Esophagus squamous epithelium (tissue), 5 donors: ENCODE results near the gene ELOF1. TPM values are rescaled to one million over a fixed set of nuclear protein-coding genes. Genes with fewer than 3 reads are reported as not detected.
A peak's percentile ranks its signal among the peaks of the same experiment; 100 is the strongest.

Experiments used
- DNase-seq: peaks from one replicate; lab custom pipeline; 2025; lab: John Stamatoyannopoulos, UW
- H3K27ac ChIP-seq, 4 donors: fragments of 200-600 bp; sonication (generic); one replicate each; pipeline ENCODE4 v1.5.1; 2016 to 2019; ENCODE audit warnings: mild to moderate bottlenecking in 1 of 4
- H3K27me3 ChIP-seq, 4 donors: fragments of 200-600 bp; sonication (generic); 1 replicate in 3 of 4; 2 replicates in 1 of 4; pipeline versions ENCODE4 v1.5.1 to v1.6.0; 2017 to 2021; ENCODE audit warnings: antibody characterized with exemption in 1 of 4
- H3K36me3 ChIP-seq, 3 donors: fragments of 200-600 bp; sonication (generic); one replicate each; pipeline ENCODE4 v1.5.1; 2016 to 2019
- H3K4me1 ChIP-seq, 3 donors: fragments of 200-600 bp; sonication (generic); one replicate each; pipeline ENCODE4 v1.5.1; 2017 to 2019
- H3K4me3 ChIP-seq, 4 donors: fragments of 200-600 bp; sonication (generic); 1 replicate in 3 of 4; 2 replicates in 1 of 4; pipeline ENCODE4 v1.5.1; 2016 to 2019; ENCODE audit warnings: mild to moderate bottlenecking in 2 of 4, moderate library complexity in 1 of 4
- H3K9me3 ChIP-seq, 3 donors: fragments of 200-600 bp; sonication (generic); one replicate each; pipeline ENCODE4 v1.5.1; 2016 to 2019
- POLR2A ChIP-seq, 4 donors: fragments of 450-650 bp; IDR thresholded peaks; one replicate each; pipeline ENCODE4 v1.6.1; 2017; ENCODE audit warnings: antibody characterized with exemption in 4 of 4, mild to moderate bottlenecking in 4 of 4, moderate library complexity in 3 of 4
- WGBS, 2 donors: methylation state at CpG; one replicate each; pipeline ENCODE4 v1.1.5; 2018; 5-methylcytosine and 5-hydroxymethylcytosine counted together
- intact Hi-C: fragments of 100-400 bp; cut with DNase I; formaldehyde crosslinking; loops from one replicate; pipeline ENCODE4 v1.15.0; 2022
- total RNA-seq, 4 donors: library from RNA; depleted of rRNA; stranded (reverse); fragments of >200 nt; gene quantifications; one replicate each; pipeline ENCODE4 v1.1.0, GENCODE V29; 2016
- TF ChIP-seq, protein P1 (sequence below), 6 experiments: fragments of 450-650 bp in 4 of 6; fragments of 200-600 bp in 2 of 6; sonication (generic) in 2 of 6; IDR thresholded peaks; one replicate each; pipeline ENCODE4 v1.5.1; 2016 to 2019; ENCODE audit warnings: antibody characterized with exemption in 6 of 6, mild to moderate bottlenecking in 4 of 6, moderate library complexity in 4 of 6
- donor health status: DM: yes; HTN: yes; CAD: no.

Gene ELOF1
- total RNA-seq, 4 donors from 2014 or later: 21.7 to 31.6 (median 28.6) TPM

- H3K4me1 ChIP-seq: peaks cover 0 to 24% (median 8%) of the 10 kb centered on the region in 3 donors
- intact Hi-C loops: no loop called here
- DNase-seq: no peak
- peaks cover 0 to 32% (median 0%) of the 10 kb centered on the region in 3 donors for H3K36me3 ChIP-seq
- 91 to 93% methylated on average over 4 to 5 of the region's 6 CpGs for WGBS, 2 donors
- TF ChIP-seq POLR2A (IDR thresholded peaks at IDR 0.05): no peak
- TF ChIP-seq, protein P1, sequence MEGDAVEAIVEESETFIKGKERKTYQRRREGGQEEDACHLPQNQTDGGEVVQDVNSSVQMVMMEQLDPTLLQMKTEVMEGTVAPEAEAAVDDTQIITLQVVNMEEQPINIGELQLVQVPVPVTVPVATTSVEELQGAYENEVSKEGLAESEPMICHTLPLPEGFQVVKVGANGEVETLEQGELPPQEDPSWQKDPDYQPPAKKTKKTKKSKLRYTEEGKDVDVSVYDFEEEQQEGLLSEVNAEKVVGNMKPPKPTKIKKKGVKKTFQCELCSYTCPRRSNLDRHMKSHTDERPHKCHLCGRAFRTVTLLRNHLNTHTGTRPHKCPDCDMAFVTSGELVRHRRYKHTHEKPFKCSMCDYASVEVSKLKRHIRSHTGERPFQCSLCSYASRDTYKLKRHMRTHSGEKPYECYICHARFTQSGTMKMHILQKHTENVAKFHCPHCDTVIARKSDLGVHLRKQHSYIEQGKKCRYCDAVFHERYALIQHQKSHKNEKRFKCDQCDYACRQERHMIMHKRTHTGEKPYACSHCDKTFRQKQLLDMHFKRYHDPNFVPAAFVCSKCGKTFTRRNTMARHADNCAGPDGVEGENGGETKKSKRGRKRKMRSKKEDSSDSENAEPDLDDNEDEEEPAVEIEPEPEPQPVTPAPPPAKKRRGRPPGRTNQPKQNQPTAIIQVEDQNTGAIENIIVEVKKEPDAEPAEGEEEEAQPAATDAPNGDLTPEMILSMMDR (IDR thresholded peaks at IDR 0.05): no peak
- H3K9me3 ChIP-seq: no peaks in the 10 kb centered on the region
- no peak overlapping the region for H3K4me3 ChIP-seq
- no peaks in the 10 kb centered on the region for H3K27me3 ChIP-seq
- H3K27ac ChIP-seq: no peak overlapping the region
Observed at GRCh38 chr19:11506967-11507366, 52.1 kb downstream of the ELOF1 start.

DNA sequence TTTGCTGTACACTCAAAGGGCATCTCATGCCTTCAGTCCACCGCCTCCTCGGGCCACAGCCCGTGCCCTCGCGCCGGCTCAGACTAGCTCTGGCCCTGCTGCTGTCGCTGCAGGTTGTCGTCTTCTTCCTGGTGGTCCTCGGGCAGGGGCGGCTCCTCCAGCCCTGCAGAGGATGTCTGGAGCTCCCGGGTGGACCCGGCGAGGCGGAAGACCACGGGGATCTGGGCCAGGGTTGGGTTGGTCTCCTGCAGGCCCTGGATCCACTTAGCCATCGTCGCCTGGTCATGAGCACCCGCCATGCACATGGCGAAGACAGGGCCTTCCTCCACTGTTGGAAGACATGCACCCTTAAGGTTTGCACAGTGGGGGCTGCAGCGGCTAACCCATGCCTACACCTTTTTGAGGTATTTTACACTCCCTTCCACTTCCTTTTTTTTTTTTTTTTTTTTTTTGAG lies 52.9 kb downstream of the ELOF1 start:
- Histone ChIP-seq H3K9me3 (no peaks in the 10 kb centered on the region), H3K27ac (peak overlapping the region; percentile 90 to 99 (median 98)), H3K27me3 (no peaks in the 10 kb centered on the region), H3K4me3 (peak overlapping the region; percentile 71 to 99 (median 94)), H3K4me1 (peaks cover 0 to 24% (median 8%) of the 10 kb centered on the region in 3 donors), H3K36me3 (peaks cover 0 to 25% (median 0%) of the 10 kb centered on the region in 3 donors)
- no peak for DNase-seq
- WGBS, 2 donors: 30 to 61% methylated on average over 5 to 14 of the region's 20 CpGs
- intact Hi-C loops: no loop called here
- TF ChIP-seq POLR2A (IDR thresholded peaks at IDR 0.05): no peak
- TF ChIP-seq, protein P1 (IDR thresholded peaks at IDR 0.05): no peak

DNA sequence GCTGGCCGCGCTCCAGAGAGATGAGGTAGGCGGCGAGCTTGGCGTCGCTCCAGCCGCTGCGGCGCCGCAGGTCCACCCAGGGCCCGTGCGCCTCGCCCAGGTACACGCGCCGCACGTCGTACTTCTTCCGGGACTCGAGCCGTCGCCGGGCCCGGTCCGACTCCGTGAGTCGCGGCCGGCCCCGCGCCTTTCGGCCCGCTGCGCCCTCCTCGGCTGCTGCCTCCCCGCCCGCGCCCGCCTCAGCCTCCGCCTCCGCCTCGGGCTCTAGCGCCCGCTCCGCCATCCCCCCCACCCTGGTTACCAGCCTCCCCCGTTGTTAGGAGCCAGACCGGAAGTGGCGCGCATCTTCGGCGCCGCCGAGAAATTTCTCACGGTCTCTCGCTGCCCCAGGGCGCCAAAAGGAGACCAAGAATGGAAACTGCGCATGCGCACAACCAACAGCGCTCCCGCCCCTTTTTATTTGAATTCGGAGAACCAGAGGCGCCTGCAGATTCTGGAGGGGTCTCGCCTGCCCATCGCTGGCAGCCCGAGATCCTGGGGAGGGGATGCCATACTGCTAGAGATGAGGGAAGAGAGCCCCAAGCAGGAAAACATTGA lies 53.4 kb downstream of the ELOF1 start, which contains the start of gene ZNF653:
ZNF653 (minus strand) TSS at position 336 of the 597 bp plus-strand sequence; CDS start at position 283, 53 bp downstream.
- Histone ChIP-seq H3K36me3 (peaks cover 0 to 20% (median 0%) of the 10 kb centered on the region in 3 donors), H3K4me1 (peaks cover 0 to 24% (median 8%) of the 10 kb centered on the region in 3 donors), H3K9me3 (no peaks in the 10 kb centered on the region), H3K27ac (peak within 1 kb of the TSS; percentile 90 to 99 (median 98)), H3K27me3 (no peaks in the 10 kb centered on the region), H3K4me3 (peak within 1 kb of the TSS; percentile 71 to 99 (median 94))
- TF ChIP-seq, protein P1 (IDR thresholded peaks at IDR 0.05): peak in 1 of 6 experiments; percentile 41
- TF ChIP-seq POLR2A (IDR thresholded peaks at IDR 0.05): peak in 2 of 4 donors; percentile 37 to 51
- WGBS, 2 donors: 0 to 1% methylated on average over 23 to 26 of the region's 65 CpGs
- intact Hi-C loops: no loop called here
- DNase-seq: peak; percentile 59

GRCh38 chr19:11505032-11505503 lies 54.0 kb downstream of the ELOF1 start:
- Histone ChIP-seq H3K27me3 (no peaks in the 10 kb centered on the region), H3K36me3 (peaks cover 0 to 14% (median 0%) of the 10 kb centered on the region in 3 donors), H3K4me1 (peaks cover 0 to 24% (median 8%) of the 10 kb centered on the region in 3 donors), H3K9me3 (no peaks in the 10 kb centered on the region), H3K27ac (peak overlapping the region; percentile 90 to 99 (median 98)), H3K4me3 (peak overlapping the region; percentile 71 to 99 (median 94))
- no peak for TF ChIP-seq POLR2A (IDR thresholded peaks at IDR 0.05)
- TF ChIP-seq, protein P1 (IDR thresholded peaks at IDR 0.05): no peak
- DNase-seq: peak; percentile 76
- intact Hi-C loops: no loop called here
- 0% methylated on average over 2 of the region's 33 CpGs; no CpG with 5 or more reads in 1 of the 2 donors for WGBS, 2 donors

DNA sequence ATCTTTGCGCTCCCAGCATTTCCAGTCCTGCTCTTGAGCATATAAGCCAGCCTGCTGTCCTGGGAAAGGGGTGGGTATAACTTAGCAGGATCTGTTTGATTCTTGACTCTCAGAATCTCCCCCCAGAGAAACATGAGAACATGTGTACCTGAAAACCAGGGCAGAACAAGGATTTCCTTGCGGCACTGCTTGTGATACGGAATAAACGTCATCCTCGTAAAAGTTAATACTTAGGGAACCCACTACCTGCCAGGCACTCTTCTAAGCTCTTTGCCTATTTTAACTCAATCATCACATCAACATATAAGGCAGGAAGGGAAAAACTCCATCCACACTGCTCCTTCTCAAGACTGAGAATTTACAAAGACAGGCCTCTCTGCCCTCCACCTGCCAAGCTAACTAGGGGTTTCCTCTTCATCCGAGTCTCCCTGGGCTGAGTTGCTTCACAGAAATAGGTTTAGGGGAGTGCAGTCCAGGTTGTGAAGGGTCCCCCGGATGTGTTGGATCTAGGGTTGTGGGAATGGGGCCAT lies 54.5 kb downstream of the ELOF1 start:
- Histone ChIP-seq H3K4me1 (peaks cover 0 to 24% (median 8%) of the 10 kb centered on the region in 3 donors), H3K27me3 (no peaks in the 10 kb centered on the region), H3K4me3 (peak overlapping the region; percentile 71 to 99 (median 94)), H3K27ac (peak overlapping the region; percentile 90 to 99 (median 98)), H3K36me3 (peaks cover 0 to 10% (median 0%) of the 10 kb centered on the region in 3 donors), H3K9me3 (no peaks in the 10 kb centered on the region)
- WGBS, 2 donors: 47 to 53% methylated on average over 5 to 7 of the region's 7 CpGs
- DNase-seq: no peak
- TF ChIP-seq, protein P1 (IDR thresholded peaks at IDR 0.05): no peak
- TF ChIP-seq POLR2A (IDR thresholded peaks at IDR 0.05): no peak
- intact Hi-C loops: no loop called here
